Stimulated activated naive CD4-positive, alpha-beta T cell (primary cell): ENCODE data around the gene HAO2.

Source experiments
- DNase-seq, 6 experiments: peaks; one replicate each; lab custom pipeline; 2025; lab: John Stamatoyannopoulos, UW

Gene HAO2

GRCh38 chr1:119380983-119381662 lies 12.5 kb downstream of the HAO2 start:
- no peak for DNase-seq

GRCh38 chr1:119384591-119384990 lies 16.0 kb downstream of the HAO2 start:
- DNase-seq, result no peak

- DNase-seq, result no peak
These were observed 17.1 kb downstream of the HAO2 start for GRCh38 chr1:119385650-119386049.

GRCh38 chr1:119387858-119388257 lies 19.3 kb downstream of the HAO2 start:
- DNase-seq, result no peak

GRCh38 chr1:119388450-119388849 lies 19.9 kb downstream of the HAO2 start:
- no peak for DNase-seq

- no peak for DNase-seq
These were observed 21.9 kb downstream of the HAO2 start for GRCh38 chr1:119390526-119390925.

GRCh38 chr1:119391749-119392148 lies 23.2 kb downstream of the HAO2 start:
- no peak for DNase-seq

- DNase-seq, result no peak
These were observed 25.5 kb downstream of the HAO2 start for GRCh38 chr1:119394085-119394484.

- DNase-seq, result no peak
These were observed 28.4 kb downstream of the HAO2 start for GRCh38 chr1:119396982-119397381.

- no peak for DNase-seq
These were observed 29.4 kb downstream of the HAO2 start for GRCh38 chr1:119397986-119398385.

- DNase-seq, result no peak
These were observed 36.2 kb downstream of the HAO2 start for GRCh38 chr1:119404736-119405135.

- no peak for DNase-seq
These were observed 41.1 kb downstream of the HAO2 start for GRCh38 chr1:119409731-119410130.

GRCh38 chr1:119410961-119411360 lies 42.4 kb downstream of the HAO2 start:
- DNase-seq, result no peak

- DNase-seq, result no peak
These were observed 46.4 kb downstream of the HAO2 start, which contains the start of gene HSD3B2 for GRCh38 chr1:119414950-119415349. Gene HSD3B2, plus strand, starts transcription at chr1:119415150. Its CDS starts 270 bp downstream, at chr1:119415420.

- DNase-seq, result no peak
These were observed 47.5 kb downstream of the HAO2 start for GRCh38 chr1:119416006-119416640.

- no peak for DNase-seq
These were observed 50.5 kb downstream of the HAO2 start for GRCh38 chr1:119419109-119419508.

- DNase-seq, result no peak
These were observed 52.1 kb downstream of the HAO2 start for GRCh38 chr1:119420638-119421037.

- DNase-seq, result no peak
These were observed 54.0 kb downstream of the HAO2 start for GRCh38 chr1:119422631-119423030.

- no peak for DNase-seq
These were observed 60.4 kb downstream of the HAO2 start for GRCh38 chr1:119428991-119429390.

GRCh38 chr1:119429687-119430086 lies 61.1 kb downstream of the HAO2 start:
- no peak for DNase-seq

GRCh38 chr1:119430486-119430885 lies 61.9 kb downstream of the HAO2 start:
- DNase-seq, result no peak

- no peak for DNase-seq
These were observed 63.3 kb downstream of the HAO2 start for GRCh38 chr1:119431836-119432235.

- no peak for DNase-seq
These were observed 66.5 kb downstream of the HAO2 start for GRCh38 chr1:119435052-119435451.

- DNase-seq, result no peak
These were observed 70.2 kb downstream of the HAO2 start for GRCh38 chr1:119438761-119439160.
